GM21717 (cell line): Measurements from ENCODE around the gene SF3A2.

ENCODE experiments used
- ATAC-seq: cut with Tn5 transposase; IDR thresholded peaks from one replicate; pipeline ENCODE4 v1.9.1; 2021; ENCODE audit warnings: mild to moderate bottlenecking, moderate library complexity; ENCODE audit not compliant: unreplicated experiment

The SF3A2 gene

GRCh38 chr19:2239771-2240770, 3.4 kb downstream of the SF3A2 start:
- no peak for ATAC-seq

DNA sequence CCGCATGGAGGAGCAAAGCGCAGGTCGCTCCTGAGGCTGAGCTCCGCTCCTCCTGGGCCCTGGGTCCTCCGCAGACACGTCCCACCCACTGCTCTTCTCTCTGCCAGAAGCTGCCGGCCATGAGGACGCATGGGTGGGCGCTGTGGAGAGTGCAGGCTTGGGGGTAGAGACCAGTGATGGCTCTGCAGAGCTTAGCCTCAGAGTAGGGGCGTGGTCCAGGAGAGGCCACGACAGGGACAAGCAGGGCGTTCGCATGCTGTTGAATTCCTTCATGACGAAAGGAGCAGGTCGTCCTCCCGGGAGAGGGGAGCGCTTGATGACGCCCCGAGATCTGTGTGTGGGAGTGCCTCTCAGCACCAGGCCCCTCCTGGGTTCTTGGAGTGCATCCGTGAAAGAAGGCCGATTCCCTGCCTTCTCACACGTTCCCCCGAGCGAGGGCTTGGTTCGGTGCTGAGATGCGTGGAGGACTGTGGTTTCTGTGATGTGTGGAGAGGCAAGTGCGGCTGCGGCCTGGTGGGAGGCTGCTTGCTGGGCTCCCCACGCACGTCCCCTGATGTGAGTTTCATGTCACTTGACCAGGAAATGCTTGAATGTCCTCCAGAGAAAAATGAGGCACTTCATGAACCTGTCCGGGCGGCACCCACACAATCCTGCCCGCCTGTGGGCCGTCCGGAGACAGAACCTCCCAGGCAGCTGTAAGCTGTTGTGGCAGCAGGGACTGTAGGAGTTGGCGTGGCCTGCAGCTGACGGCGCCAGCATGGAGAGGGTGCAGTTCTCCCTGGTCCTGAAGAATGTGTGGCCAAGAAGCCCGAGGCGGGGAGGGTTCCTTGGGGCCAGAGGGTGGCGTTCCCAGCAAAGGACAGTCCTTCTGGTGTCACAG, 4.5 kb downstream of the SF3A2 start:
- no peak for ATAC-seq

DNA sequence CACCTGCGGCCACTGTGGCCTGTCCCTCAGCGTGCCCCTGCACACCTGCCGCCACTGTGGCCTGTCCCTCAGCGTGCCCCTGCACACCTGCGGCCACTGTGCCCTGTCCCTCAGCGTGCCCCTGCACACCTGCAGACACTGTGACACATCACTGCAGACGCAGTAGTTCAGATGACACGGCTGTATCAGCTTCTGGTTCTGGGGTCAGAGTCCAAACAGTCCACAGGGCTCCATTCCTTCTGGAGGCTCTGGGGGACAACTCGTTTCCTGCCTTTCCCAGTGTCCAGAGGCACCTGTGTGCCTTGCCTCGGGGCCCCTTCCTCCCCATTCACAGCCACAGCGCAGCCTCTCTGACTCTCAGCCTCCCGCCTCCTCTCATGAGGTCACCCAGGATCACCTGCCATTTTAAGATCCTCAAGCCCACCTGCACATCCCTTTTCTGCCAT, 5.5 kb downstream of the SF3A2 start:
- ATAC-seq: no peak

DNA sequence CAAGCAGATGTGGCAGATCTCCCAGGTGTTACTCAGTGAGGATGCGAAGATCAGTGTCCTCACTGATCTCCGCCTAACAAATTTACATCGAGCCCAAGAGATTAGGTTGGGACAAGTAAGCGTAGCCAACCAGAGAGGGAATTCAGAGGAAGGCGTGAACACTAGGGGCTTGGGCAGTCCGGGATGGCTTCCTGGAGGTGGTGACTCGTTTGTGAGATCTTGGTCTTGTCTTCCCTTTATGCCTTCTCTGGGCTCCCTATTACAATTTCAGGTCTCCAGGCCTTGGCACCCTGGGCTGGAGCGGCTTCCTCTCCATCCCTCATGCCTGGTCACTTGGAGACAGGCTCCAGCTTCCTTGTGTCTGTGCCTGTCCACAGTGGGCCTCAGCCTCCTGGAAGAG, 6.2 kb downstream of the SF3A2 start:
- no peak for ATAC-seq

DNA sequence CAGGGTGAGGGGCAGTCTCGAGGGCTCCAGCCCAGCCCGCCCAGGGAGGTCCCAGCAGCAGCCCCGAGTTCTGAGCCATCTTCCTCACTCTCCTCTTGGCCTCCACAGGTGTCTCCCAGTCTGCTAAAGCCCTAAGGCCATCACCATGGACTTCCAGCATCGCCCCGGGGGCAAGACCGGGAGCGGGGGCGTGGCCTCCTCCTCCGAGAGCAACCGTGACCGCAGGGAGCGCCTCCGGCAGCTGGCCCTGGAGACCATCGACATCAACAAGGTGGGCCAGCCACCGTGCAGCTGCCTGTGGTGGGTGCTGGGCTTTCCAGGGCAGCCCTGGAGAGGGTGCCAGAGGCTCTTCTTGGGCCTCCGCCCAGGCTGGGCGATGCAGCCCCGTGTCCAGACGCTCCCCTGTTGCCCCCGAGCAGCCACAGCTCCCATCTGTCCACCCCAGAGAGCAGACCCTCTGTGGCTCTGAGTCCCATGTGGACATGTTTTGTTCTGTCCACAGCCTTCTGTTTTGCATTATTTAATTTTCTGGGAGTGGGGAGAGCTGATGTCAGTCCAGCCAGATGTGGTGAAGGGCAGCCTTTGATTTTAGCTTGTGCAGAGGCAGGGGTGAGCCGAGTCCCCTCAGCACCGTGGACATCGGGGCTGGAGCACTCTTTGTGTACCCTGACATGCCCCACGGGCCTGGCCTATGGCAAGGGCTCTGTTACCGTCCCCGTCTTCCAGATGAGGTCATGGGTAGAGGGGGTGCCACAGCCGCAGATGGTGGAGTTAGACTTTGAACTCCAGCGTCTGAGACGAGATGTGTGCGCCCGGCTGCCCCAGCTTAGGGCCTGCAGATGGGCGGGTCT, 6.9 kb downstream of the SF3A2 start:
- no peak for ATAC-seq

GRCh38 chr19:2244125-2244411, 7.4 kb downstream of the SF3A2 start:
- no peak for ATAC-seq

GRCh38 chr19:2244486-2244885, 7.9 kb downstream of the SF3A2 start:
- ATAC-seq: no peak

DNA sequence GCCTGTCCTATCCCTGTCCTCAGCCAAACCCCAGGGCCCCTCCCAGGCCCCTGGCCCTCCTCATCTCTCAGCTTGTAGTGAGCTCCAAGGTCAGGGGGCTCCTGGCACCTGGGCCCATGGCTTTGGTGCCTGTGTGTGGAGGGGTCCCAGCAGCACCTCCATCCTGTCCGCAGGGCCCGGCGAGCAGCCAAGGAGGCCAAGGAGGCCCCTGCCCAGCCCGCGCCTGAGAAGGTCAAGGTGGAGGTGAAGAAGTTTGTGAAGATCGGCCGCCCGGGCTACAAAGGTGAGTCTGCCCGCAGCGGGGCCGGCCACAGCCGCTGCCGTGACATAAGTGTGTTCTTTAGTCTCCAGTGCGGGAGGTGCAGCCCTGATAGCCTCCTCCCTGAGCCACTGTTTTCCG, 8.6 kb downstream of the SF3A2 start:
- no peak for ATAC-seq

- ATAC-seq: no peak
Measured at GRCh38 chr19:2246014-2246620, 9.5 kb downstream of the SF3A2 start.

DNA sequence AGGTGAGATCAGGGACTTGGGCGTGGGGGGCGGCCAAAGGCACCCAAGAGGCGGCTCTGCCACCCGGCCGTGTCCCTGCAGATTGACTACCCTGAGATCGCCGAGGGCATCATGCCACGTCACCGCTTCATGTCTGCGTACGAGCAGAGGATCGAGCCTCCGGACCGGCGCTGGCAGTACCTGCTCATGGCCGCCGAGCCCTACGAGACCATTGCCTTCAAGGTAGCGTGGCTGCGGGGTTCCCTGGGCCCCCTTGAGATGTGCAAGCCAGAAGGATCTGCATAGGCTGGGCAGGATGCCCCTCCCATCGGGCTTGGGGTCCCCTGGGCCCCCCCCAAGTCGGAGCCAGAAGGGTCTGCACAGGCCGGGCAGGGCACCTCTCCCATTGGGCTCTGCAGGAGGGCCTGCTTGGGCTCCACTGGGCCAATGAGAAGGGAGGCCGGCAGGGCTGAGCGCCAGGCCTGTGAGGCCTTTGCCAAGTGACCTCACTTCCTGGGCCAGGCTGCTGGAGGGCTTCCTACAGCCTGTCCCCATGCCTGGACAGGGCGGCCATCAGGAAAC, 10.3 kb downstream of the SF3A2 start:
- no peak for ATAC-seq

- ATAC-seq: no peak
Measured at GRCh38 chr19:2247433-2248101, 10.9 kb downstream of the SF3A2 start.

GRCh38 chr19:2248136-2249009, 11.7 kb downstream of the SF3A2 start:
- no peak for ATAC-seq

- ATAC-seq: no peak
Measured at GRCh38 chr19:2249010-2249866, 12.6 kb downstream of the SF3A2 start, which contains the start of gene AMH. AMH (plus strand) TSS chr19:2249323; CDS start chr19:2249333, 10 bp downstream.

DNA sequence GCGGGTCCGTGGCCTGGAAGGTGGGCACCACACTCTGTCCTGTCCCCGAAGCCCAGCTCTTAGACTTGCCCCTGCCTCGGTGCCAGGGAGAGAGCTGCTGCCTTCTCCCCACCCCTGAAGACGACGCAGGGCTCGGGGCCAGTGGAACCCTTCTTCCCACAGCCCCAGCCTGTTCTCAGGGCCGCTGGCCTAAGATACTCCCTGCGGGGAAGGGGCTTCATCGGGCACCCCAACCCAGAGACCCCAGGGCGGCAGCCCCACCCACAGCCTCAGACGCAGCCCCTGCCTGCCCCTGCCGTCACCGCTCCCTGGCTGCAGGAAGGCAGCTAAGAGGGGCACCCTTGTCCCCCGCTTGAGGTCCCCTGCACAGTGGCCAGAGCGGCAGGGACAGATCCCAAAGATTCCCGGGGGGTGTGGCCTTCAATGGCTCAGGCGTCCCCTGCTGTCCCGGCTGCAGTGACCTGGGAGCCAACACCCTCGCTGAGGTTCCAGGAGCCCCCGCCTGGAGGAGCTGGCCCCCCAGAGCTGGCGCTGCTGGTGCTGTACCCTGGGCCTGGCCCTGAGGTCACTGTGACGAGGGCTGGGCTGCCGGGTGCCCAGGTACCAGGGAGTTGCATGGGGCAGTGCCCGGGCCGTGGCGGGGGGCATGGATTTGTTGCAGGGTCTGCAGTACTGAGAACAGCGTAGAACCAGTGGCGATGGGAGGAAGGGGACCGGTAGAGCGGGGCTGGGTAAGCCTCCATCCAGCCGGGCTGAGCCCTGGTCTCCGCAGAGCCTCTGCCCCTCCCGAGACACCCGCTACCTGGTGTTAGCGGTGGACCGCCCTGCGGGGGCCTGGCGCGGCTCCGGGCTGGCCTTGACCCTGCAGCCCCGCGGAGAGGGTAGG, 13.5 kb downstream of the SF3A2 start:
- ATAC-seq: no peak

DNA sequence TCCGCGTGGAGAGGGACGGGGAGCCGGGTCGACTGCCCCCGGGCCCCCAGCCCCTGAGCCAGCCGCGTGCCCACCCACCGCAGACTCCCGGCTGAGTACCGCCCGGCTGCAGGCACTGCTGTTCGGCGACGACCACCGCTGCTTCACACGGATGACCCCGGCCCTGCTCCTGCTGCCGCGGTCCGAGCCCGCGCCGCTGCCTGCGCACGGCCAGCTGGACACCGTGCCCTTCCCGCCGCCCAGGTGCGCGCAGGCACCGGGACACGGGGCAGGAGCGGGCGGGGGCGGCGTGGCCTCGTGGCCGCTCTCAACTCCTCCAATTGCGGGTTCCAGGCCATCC, 14.1 kb downstream of the SF3A2 start:
- ATAC-seq: no peak

- no peak for ATAC-seq
Measured at GRCh38 chr19:2251106-2252054, 14.8 kb downstream of the SF3A2 start.
